Thyroid gland (tissue), 4 donors: Measurements from ENCODE around the gene WDR45.

Experiments
- POLR2A ChIP-seq, 2 donors: fragments of 450-650 bp; IDR thresholded peaks; one replicate each; pipeline ENCODE4 v1.6.1; 2017; ENCODE audit warnings: antibody characterized with exemption in 2 of 2, mild to moderate bottlenecking in 2 of 2, moderate library complexity in 1 of 2
- TF ChIP-seq, protein P1 (sequence below), 6 experiments: fragments of 200-600 bp in 3 of 6; fragments of 450-650 bp in 3 of 6; sonication (generic) in 3 of 6; IDR thresholded peaks; one replicate each; pipeline ENCODE4 v1.5.1; 2016 to 2019; ENCODE audit warnings: antibody characterized with exemption in 6 of 6, mild to moderate bottlenecking in 2 of 6, inconsistent platforms in 1 of 6, moderate library complexity in 1 of 6

DNA sequence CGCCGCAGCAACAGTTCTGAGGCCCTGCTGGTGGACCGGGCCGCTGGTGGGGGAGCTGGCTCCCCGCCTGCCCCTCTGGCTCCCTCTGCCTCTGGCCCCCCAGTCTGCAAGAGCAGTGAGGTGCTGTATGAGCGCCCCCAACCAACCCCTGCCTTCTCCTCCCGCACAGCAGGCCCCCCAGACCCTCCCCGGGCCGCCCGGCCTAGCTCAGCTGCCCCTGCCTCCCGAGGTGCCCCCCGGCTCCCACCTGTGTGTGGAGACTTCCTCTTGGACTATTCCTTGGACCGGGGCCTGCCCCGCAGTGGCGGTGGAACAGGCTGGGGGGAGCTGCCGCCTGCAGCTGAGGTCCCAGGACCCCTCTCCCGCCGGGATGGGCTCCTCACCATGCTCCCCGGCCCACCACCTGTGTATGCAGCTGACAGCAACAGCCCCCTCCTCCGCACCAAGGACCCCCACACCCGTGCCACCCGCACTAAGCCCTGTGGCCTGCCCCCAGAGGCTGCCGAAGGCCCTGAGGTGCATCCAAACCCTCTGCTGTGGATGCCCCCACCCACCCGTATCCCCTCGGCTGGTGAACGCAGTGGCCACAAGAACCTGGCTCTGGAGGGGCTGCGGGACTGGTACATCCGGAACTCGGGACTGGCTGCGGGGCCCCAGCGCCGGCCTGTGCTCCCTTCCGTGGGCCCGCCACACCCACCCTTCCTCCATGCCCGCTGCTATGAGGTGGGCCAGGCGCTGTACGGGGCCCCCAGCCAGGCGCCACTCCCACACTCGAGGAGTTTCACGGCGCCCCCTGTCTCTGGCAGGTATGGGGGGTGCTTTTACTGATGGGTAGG is 12.2 kb downstream of the WDR45 start:
- TF ChIP-seq, protein P1, sequence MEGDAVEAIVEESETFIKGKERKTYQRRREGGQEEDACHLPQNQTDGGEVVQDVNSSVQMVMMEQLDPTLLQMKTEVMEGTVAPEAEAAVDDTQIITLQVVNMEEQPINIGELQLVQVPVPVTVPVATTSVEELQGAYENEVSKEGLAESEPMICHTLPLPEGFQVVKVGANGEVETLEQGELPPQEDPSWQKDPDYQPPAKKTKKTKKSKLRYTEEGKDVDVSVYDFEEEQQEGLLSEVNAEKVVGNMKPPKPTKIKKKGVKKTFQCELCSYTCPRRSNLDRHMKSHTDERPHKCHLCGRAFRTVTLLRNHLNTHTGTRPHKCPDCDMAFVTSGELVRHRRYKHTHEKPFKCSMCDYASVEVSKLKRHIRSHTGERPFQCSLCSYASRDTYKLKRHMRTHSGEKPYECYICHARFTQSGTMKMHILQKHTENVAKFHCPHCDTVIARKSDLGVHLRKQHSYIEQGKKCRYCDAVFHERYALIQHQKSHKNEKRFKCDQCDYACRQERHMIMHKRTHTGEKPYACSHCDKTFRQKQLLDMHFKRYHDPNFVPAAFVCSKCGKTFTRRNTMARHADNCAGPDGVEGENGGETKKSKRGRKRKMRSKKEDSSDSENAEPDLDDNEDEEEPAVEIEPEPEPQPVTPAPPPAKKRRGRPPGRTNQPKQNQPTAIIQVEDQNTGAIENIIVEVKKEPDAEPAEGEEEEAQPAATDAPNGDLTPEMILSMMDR (IDR thresholded peaks at IDR 0.05), result no peak
- TF ChIP-seq POLR2A (IDR thresholded peaks at IDR 0.05), result no peak
